ENCODE measurements around the gene TM4SF1.

The TM4SF1 gene, protein sequence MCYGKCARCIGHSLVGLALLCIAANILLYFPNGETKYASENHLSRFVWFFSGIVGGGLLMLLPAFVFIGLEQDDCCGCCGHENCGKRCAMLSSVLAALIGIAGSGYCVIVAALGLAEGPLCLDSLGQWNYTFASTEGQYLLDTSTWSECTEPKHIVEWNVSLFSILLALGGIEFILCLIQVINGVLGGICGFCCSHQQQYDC

DNA sequence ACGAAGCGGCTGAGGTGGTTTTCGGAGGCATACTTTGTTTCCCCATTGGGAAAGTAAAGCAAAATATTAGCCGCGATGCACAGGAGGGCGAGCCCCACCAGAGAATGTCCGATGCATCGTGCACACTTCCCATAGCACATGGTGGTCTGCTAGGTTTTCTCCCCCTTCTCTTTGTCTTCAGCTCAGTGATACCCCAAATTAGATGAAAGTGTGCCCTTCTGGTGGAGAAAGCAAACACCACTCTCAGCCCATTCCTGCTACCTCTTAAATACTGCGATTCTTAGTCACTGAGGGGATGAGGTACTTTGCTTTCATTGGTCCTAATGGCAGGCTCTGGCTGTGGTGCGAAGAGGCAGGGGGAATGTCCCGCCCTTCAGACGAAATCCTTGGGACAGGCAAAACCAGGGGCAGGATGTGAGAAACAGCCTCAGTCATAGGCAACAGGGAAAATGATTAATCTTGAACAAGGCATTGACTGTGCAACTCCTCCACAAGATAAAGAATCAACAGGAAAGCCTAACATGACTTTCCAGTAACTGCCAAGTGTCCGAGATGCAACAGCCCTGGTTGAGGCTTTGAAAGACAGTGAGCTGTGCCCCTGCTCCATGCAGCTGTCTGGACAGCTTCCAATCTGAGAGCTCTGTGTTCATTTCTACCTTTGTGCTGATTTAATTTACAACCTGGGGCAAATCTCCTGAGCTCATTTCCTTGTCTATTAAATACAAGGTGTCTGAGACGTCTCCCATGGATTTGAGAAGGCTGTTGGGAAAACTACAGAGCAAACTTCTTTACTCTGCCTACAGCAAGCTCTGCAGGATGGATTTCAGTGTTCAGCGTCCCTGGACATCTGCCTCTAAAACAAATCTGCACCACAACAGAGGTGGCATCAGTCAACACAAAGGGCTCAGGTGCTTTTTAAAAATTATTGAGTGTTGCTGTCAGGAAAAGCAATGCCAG is at the start of gene TM4SF1:
Gene TM4SF1, minus strand, starts transcription at position 242 of the 957 bp plus-strand sequence. Its CDS starts 102 bp downstream, at position 140.
- no peak for DNase-seq

DNA sequence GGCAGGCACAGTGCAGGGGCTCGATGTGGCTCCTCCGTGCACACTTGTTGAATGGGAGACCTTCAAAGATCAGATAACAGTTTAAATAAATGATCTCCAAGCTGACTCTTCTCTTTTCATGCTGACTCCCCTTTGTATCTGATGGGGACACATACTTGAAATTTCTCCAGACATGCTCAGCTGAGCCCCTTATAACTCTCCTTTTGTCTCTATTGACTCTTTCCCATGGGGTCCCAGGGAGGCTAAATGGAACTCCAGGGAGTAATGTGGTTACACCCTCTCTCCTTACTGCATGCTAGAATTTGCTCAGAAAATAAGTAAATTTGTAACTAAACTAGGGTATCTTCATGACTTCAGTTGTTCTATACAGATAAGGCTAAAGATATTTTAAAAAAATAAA is 48.9 kb upstream of the TM4SF1 start:
- no peak for DNase-seq

DNA sequence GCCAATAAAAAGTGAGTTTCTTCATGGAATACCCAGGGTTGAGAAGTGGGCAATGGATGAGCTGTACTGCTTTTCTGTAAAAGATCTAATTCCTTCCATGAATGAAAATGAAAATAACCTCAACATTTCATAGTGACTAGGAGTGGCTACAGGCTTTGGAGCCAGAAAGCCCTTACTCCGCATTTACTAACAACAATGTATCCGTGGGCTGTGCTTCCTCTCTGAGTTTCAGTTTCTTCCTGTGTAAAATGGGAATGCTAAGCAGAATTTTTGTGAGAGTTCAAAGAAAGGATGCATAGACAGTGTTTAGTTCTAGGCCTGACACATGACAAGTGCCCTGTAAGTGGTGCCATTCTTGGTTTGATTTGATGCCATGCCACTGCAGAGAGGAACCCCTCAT is 47.5 kb upstream of the TM4SF1 start:
- DNase-seq, result no peak

DNA sequence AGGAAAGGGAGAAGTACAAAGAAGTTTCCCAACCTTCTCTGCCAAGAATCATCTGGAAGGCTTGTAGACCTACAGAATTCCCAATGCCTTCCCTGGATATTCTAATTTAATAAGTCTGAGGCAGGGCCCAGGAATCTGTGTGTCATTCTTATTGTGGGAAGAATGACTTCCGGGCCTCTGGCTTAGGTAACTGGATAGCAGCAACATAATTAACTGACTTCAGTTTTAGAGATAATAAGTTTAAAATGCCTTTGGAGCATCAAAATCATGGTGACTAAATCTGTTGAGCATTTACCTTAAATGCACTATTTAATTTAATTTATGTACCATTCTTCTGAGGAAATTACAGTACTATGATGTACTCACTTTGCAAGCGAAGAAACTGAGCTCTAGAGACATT is 44.3 kb upstream of the TM4SF1 start:
- DNase-seq, result no peak

DNA sequence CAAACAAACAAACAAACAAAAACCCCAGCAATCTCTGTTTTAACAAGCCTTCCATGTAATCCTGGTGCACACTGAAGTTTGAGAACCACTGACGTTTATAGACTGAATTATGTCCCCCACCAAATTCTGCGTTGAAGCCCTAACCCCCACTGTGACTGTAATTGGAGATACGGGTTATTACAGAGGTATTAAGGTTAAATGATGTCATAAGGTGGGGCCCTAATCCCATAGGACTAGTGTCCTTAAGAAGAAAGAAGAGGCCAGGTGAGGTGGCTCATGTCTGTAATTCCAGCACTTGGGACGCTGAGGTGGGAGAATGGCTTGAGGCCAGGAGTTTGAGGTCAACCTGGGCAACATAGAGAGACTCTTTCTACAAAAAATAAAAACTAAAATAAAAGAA is 42.4 kb upstream of the TM4SF1 start:
- no peak for DNase-seq

DNA sequence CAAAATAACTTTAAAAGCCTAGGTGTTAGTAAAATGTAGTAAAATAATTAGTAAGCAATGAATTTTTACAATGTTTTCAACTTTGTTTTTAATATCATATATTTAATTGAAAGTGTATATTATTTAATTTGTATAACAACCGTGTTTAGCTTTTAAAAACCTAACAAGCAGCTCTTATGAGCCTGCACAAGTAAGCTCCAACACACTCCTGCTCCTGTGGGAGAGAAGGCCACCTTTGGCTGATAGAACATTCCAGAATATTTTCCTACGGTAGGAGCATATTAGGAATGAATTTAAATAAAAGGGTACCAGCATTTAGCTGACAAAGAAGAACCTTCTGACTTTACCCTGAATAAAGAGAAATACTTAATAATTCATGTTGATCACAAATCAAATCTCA is 40.3 kb upstream of the TM4SF1 start:
- DNase-seq, result no peak

DNA sequence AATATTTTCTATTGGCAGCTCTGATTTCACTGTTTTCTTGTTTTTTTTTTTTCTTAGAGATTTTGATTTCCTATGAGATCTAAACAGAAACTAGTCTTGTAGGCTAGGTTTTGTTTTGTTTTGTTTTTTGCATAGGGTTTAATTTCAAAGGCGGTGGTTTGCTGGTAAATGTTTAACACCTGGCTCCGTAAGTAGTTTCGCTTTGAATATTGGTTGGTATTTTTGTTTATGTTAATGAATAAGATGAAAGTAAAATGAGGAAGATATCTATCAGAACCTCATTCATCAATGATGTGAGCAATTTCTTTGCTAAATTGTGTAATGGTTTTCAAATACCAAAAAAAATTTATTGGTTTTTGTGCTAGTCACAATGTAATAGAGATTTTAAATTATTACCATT is 39.7 kb upstream of the TM4SF1 start:
- no peak for DNase-seq

DNA sequence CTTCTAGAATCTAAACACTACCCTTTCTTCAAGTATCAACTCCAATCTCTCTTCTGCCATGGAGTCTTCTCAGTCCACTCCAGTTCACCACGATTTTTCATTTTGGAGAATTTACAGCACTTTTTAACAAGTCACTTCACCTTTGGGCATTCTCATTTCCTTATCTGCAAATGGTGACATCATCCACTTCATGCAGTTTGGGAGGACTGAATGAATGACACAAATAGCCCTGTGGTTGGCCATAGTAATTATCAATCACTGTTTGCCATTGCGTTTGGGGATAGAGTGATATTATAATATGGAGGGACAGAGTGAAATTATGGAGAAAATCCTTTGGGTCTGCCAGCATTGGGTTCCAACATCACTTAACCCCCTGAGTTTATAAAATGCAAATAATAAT is 38.0 kb upstream of the TM4SF1 start:
- no peak for DNase-seq

DNA sequence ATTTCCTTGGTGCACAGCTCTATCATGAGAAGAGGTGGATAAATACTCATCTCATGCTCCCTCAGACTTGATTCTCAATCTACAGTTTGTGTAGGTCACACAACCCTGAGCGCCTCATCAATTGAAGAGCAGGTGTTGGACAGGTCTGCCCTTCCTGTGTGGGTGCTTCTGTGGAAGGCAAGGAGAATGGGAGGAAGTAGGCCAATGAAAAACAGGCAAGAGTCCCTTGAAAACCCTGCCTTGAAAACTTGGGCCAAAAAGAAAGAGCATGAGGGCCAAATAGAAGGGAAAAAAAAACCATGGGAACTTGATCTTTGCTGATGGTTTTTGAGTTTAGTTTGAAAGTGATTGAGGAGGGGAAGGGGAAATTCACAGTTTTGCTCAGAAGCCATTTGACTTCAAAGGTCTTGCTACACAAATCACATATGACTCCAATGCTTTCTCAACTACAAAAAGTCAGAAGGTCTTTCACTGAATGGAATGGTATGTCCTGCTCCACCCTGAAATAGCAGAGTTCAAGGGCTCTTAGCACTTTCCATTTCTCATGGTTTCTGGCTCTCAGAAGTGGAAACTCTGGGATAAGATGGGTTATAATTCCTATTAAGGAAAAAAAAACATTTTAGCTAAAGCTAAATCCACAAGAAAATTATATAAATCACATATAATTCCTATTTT is 37.2 kb upstream of the TM4SF1 start:
- DNase-seq, result no peak

DNA sequence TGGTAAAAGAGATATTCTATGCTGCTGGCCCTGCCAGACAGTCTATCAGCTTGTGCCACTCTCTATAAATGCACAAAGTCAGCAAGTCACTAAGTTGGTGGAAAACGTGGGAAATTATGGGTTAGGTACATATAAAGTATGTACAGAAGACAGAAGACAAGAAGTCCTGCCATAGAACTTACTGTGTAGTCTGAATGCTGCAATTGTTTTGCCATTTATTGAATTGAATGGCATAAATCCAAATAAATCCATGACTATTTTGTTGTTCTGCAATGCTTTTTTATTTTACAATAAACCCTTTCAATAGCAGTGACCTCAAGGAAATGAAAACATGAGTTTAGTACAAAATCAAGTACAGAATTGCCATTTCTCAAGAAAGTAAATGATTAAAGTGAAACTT is 34.1 kb upstream of the TM4SF1 start:
- DNase-seq, result no peak

DNA sequence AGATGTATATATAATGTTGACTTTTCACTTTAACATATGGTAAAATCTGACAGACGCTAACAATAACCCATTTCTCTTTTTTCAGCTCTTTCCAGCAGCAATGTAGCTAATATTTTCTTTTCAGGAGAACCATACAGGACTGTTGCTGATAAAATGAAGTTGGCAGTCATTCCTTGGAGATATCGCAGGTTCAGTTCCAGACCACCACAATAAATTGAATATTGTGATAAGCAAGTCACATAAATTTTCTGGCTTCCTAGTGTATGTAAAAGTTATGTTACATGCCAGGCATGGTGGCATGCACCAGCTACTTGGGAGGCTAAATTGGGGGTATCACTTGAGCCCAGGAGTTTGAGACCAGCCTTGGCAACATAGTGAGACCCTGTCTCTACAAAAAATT is 31.9 kb upstream of the TM4SF1 start:
- no peak for DNase-seq

DNA sequence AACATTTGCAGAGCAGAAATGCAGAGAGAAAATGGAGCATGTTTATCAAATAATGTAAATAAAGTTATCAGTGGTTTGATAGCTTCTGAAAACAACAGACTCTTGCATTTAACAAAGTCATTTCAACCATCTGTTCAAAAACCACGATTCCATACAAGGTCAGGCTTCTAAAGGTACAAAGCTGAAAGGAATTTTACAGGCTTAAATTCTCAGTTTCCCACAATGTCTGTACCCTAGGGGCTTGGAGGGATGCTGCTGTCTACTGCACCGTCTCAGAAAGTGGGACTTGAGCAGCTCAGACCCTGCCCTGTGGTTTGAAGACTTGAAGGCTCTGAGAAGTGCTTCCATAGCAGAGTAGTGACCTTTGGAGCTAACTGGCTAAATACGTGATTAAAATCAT is 30.4 kb upstream of the TM4SF1 start:
- DNase-seq, result no peak

DNA sequence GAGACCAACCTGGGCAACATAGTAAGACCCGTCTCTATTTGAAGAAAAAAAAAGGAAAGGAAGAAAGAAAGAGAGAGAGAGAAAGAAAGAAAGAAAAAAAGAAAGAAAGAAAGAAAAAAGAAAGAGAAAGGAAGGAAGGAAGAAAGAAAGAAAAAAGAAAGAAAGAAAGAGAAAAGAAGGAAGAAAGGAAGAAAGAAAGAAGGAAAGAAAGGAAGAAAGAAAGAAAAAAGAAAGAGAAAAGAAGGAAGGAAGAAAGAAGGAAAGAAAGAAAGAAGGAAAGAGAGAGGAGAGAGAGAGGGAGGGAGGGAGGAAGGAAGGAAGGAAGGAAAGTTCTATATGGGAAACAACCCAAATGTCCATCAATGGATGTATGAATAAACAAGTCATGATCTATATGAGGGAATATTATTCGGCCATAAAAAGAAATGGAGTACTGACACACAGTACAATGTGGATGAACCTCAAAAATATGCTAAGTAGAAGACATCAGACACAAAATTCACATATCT is 28.8 kb upstream of the TM4SF1 start:
- DNase-seq, result no peak

DNA sequence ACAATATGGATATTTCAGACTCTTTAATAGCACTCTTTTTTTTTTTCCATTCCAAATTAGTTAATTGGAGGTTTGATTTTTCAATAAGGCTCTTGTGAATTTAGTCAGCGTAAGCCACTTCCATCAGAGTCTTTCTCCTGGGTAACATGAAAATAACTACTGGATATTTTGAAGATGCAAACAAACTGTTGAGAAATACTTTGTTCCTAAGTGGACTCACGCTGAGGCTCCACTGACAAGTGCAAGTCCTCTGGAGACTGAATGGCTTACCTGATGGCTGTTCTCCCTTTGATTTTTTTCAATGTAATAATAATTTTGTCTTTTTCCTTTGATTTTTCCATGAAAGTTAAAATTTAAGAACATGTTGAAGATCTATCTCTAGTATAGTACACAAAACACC is 26.0 kb upstream of the TM4SF1 start:
- no peak for DNase-seq

DNA sequence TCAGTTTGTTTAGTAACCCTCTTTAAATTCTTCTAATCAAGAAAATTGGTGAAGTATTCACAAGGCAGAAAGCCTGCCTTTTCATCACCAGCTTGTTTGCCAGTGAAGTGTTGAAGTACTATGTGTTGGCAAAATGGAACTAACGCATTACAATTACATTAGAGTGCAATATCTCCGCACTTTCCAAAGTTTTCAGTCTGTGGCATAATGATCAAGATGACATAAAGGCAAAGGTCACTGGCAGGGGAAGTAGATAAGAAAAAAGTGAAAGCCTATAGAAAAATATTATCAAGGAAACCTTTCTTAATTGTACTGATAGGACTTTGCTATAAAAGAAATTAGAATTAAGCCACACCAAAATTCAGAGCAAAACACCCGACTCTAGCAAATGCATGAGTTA is 25.0 kb upstream of the TM4SF1 start:
- DNase-seq, result no peak

DNA sequence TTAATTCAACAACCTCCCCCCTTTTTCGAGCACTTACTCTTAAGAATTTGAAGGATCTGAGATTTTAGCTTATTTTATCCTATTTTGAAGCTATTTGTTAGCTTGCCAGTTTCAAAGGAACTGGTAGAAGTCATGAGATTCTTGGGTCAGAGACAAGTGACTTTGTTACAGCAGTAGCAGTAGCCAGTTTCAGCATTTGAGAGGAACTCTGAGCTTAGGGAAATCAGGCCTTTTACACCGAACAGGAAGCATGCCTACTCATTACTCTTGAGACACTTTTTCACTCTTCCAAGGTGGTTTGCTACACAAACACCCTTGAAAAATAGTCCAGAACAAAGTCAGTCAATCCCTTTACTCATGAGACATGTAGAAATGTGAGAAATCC is 24.5 kb upstream of the TM4SF1 start:
- DNase-seq, result no peak

DNA sequence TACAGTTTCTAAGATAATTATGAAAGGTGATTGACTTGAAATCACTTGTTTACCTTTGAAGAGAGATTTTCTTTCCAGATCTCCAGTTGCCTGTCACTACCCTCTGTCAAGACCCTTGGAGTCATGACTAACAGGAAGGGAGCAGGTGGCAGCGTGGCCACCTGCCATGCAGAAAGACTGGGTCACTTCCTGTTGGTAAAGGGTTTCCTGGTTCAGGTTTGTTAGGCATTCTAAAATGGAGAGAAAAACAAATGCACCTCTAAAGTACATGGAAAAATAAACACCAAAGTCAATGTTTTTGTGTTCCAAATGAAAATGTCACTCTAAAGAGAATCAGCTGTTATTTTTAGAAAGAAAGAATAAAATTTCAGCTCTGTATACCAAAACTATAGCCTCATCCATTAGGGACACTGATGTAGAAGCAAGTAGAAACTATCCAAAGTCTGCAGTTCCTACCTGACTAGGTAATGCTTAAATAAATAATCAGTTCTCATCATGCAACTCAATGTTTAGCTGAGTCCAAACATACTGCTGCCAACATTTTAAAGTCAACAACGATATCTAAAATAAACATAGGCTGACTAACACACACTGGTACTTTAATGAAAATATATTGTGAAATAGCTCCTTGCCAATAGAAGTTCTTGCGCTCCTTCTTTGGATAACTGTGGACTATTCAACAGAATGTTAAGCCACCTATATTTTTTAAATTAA is 23.9 kb upstream of the TM4SF1 start:
- DNase-seq, result no peak

DNA sequence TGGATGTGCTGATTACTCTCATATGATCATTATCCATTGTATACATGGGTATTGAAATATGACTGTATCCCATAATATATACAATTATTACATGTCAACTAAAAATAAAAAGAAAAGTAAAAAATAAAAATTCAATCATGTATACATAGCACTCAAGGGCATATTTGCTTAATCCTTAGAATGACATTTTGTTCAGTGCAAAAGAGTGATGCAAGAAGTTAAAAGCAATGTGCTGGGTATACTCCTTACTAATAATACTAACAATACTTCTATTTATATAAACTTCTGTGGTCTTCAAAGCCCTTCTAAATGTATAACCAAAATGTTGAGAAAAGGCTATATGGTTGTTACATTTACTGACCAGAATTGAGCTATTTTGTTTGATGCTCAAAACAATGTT is 23.2 kb upstream of the TM4SF1 start:
- no peak for DNase-seq

DNA sequence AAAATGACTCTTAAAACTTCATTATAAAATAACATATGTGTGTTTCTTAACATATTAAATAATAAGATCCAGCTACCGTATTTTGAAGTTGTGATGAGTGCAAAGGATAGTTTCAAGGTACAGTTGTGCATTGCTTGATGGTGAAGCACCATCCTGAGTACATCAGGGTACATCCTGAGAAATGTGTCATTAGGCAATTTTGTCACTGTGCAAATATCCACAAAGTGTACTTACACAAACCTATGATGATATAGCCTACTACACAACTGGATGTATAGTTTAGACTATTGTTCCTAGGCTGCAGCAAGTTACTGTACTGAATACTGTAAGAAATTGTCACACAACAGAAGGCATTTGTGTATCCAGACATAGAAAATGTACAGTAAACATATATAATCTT is 20.8 kb upstream of the TM4SF1 start:
- no peak for DNase-seq

DNA sequence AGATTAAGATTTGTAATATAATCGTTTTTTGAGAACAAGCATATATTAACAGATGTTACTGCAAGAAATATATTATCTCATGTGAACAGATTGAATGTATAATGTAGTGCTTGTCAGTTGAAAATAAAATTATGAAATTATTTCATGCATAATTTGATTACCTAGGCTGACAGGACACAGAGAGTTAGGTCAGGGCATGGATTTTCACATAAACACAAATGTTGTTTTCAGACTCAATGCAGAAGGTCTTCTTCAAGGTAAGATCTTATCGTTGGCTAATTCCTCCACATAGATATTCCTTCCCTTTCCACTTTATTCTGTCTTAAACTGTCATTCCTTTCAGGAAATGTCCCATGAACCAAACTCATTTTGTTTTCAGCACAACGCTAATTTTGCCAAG is 20.1 kb upstream of the TM4SF1 start:
- no peak for DNase-seq

DNA sequence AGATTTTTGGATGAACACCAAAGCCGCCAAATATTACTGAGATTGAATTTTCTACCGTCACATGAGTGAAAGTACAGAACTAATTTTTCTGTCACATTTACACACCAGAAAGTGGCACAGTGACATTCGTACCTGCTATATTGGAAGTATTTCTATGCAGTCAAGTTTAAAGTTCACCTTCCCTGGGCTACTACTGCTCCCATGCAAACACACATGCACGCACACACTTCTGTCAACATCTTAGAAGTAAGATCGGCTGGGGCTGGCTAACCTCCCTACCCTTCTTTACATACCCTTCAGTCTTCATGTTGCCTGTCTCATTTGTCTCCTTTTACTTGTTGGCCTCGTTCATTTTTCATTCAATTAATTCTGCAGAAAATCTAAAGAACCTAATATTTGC is 19.0 kb upstream of the TM4SF1 start:
- DNase-seq, result no peak

DNA sequence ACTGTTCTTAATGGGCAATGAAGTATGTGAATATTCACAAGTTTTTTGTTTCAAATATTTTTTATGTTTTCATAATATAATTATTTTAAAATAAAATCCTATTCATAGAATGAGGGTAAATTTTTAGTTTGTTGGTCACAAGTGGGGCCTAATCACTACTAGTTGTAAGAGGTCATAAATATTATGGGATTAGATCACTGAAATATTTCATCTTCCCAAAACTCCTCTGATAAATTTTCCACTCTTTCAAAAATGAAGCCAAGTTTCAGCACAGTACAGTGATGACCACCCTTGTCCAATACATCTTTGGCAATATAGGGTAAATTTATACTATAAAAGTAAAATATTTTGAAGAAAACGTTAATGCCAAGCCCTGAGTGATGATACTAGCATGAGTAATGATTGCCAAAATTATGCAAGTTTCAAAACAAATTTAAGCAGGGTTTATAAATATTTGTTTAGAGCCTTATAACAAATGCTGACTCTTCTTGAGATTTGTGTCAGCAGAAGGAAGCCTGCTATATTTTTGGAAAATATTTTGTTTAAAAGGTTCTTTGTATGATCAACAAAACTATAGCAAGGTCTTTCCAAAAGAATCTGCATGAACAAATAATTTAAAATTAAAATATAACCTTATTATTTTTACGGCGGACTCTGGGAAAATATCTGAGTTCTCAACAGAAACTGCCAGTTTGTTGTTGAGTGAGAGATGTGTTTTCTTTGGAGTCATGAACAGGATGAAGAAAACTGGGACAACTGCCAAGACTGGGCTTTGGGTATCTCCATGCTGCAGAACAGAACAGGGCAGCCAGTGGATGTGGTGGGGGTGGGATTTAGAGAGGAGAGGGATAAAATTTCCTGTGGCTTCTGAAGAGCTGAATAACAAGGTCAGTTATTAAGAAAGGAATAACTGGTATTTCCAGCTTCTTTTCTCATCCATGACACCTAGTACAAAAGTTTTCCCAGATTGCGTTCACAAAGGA is 17.9 kb upstream of the TM4SF1 start:
- DNase-seq, result no peak
